Measurements from ENCODE around the gene AMHR2.

DNA sequence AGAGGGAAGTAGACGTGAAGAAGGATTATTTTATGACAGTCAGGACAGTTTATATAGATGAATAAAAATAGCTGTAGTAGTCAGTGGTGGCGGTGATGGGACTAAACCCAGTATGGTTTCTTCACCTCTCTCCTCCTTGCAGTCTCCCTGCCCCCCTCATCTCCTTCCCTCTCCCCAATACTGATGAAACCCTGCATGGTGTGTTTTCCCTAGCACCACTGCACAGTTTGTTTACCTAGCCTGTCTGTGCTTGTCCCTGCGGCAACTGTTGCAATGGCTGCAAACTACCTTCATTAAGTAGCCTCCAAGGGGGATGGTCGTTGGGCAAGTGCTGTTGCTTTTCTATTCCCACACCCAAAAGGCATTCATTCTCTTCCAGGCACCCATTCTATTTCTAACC is 43.0 kb downstream of the AMHR2 start:
- TF ChIP-seq RAD21 (conservative IDR thresholded peaks at IDR 0.05) (no peak), EP300 (conservative IDR thresholded peaks at IDR 0.05; ENCODE audit: poor library complexity, severe bottlenecking) (no peak), CTCF (IDR thresholded peaks at IDR 0.05; ENCODE audit: poor library complexity, severe bottlenecking) (no peak), REST (IDR thresholded peaks at IDR 0.05; ENCODE audit: borderline replicate concordance) (no peak)

All from neural cell (in vitro differentiated cells).